AG09319 (cell line): ENCODE data around the gene FBXL22.
"Not testable (repeated sequence)": the region's sequence is repeated elsewhere in the genome, so short reads cannot be mapped to it uniquely, and the experiment has no call there.

Experiments
- DNase-seq: peaks from one replicate; pipeline ENCODE4 v3.0.0-alpha.2; 2010; ENCODE audit warnings: low read depth; ENCODE audit errors: extremely low read depth
- CTCF ChIP-seq: IDR thresholded peaks from 2 replicates; pipeline ENCODE4 v1.5.1; 2011; ENCODE audit warnings: low read depth, mild to moderate bottlenecking, inconsistent platforms, low read length, moderate library complexity

FBXL22 gene

DNA sequence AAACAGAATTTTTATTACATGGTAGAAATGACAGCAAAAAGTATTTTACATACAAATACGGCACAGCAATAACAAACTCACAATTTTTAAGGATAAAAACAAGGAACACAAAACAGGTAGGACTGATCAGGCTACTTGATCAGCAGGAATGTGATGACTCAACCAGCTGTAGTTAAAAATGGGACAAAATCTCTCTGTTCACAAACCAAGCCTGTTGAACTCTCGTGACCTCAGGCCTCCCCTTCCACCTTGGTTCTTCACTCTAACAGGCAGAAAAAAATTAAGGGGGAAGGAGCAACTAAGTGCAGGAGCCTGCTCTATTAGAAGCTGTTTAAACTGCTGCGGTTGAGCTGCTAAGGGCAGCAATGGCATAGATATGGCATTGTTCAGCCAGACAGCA lies 18.7 kb downstream of the FBXL22 start:
- no peak for DNase-seq
- TF ChIP-seq CTCF: no peak

DNA sequence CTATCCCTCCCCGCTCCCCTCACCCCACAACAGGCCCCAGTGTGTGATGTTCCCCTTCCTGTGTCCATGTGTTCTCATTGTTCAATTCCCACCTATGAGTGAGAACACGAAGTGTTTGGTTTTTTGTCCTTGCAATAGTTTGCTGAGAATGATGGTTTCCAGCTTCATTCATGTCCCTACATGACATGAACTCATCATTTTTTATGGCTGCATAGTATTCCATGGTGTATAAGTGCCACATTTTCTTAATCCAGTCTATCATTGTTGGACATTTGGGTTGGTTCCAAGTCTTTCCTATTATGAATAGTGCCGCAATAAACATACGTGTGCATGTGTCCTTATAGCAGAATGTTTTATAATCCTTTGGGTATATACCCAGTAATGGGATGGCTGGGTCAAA lies 20.0 kb downstream of the FBXL22 start:
- not testable (repeated sequence) for DNase-seq

GRCh38 chr15:63617627-63618026 lies 20.4 kb downstream of the FBXL22 start:
- DNase-seq: not testable (repeated sequence)

DNA sequence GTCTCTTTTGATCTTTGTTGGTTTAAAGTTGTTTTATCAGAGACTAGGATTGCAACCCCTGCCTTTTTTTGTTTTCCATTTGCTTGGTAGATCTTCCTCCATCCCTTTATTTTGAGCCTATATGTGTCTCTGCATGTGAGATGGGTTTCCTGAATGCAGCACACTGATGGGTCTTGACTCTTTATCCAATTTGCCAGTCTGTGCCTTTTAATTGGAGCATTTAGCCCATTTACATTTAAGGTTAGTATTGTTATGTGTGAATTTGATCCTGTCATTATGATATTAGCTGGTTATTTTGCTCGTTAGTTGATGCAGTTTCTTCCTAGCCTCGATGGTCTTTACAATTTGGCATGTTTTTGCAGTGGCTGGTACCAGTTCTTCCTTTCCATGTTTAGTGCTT lies 23.6 kb downstream of the FBXL22 start:
- DNase-seq: not testable (repeated sequence)

- no peak for DNase-seq
- no peak for TF ChIP-seq CTCF
Observed at GRCh38 chr15:63623232-63623969, 26.2 kb downstream of the FBXL22 start.

DNA sequence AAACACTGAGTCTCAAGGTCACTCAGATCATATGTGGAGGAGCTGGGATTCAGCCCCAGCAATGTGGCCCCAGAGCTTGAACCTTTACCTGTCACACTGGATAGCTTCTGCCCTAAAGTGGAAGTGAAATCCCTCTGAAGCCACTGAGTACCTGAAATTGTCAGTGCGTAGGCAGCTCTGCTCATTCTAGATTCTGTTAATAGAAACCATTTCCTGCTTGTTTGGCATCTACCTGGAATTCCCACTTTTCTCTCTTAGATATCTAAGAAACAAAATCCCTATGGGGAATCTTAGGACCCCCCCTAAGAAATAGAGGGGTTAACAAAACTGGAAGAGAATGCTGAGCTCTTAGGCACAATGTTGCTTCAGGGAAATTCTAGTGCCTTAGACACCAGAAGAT lies 29.8 kb downstream of the FBXL22 start:
- DNase-seq: no peak
- TF ChIP-seq CTCF: no peak

DNA sequence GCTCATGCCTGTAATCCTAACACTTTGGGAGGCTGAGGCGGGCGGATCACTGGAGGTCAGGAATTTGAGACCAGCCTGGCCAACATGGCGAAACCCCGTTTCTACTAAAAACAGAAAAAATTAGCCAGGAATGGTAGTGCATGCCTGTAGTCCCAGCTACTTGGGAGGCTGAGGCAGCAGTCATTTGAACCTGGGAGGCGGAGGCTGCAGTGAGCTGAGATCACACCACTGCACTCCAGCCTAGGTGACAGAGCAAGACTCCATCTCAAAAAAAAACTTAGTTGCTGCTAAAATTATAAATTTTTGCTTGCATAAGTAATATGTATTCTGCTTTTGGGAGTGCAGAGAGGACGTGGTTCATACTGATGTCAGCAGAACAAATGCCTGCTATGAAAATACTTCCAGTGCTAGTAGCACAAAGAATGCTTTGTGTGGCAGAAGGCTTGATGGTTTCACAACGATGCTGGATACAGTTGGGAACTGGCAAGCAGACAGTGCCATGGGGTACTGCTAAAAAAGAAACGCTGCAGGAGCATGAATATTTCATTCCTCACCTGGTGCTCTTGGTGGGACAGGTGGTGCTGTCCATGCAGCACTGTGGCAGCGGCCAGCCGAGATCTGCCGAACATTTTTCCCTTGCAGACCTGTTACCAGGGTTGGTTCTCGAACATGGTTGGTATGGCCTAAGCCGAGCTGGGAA lies 31.1 kb downstream of the FBXL22 start:
- DNase-seq: no peak
- TF ChIP-seq CTCF: no peak

DNA sequence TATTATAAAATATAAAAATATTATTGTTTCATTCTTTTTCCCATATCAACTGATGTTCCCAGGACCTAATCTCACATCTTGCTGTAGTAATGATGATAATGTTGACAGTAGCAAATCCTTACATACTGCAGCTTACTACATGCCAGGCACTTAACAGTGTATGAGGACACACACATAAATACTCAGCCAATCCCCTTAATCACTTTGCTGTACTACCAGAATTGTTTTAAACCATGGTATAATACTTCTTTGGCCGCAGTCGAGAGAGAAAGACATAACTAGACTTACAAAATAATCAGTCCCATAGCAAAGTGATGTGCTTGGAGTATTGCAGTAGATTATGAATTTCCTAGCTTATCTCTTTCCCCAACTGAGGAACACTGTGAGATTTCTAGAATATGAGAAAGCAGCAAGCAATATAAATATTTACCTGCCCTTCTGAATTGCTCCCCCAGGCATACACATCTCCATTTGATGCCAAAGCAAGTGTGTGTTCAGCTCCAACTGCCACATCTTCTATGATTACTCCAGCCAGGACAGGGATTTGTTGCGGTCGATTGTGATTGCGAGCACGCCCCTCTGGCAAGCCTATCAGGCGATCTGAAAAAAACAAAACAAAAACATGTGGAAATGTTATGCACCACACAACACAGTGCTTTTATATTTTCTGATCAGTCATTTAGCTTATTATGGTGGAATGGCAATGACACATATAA lies 33.0 kb downstream of the FBXL22 start:
- TF ChIP-seq CTCF: no peak
- peak; percentile 8 for DNase-seq
